Effector CD8-positive, alpha-beta T cell (primary cell): Measurements from ENCODE around the gene ARHGAP22.

Experiments
- DNase-seq: peaks from one replicate; lab custom pipeline; 2025; lab: John Stamatoyannopoulos, UW

ARHGAP22 gene

DNA sequence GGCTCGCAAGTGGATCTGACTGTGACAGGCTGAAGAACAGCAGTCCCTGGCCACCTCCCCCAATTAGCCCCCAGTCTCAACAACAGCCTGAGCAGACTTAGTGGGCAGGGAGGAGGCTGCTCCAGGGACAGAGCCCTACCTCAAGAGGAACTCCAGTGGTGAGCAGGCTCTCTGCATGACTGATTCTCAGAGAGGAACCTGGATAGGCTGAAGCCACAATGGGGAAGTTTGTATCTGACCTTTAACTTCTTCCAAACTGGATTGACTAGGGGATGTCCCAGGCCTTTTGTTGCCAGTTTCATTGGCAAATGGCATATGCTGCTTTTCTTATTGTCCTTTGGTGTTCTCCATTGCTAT, 93.0 kb downstream of the ARHGAP22 start:
- DNase-seq: no peak

GRCh38 chr10:48511066-48511874, 93.6 kb downstream of the ARHGAP22 start:
- DNase-seq: no peak

- no peak for DNase-seq
These were observed 94.7 kb downstream of the ARHGAP22 start for GRCh38 chr10:48509974-48510692.

GRCh38 chr10:48508791-48509772, 95.8 kb downstream of the ARHGAP22 start:
- DNase-seq: no peak

DNA sequence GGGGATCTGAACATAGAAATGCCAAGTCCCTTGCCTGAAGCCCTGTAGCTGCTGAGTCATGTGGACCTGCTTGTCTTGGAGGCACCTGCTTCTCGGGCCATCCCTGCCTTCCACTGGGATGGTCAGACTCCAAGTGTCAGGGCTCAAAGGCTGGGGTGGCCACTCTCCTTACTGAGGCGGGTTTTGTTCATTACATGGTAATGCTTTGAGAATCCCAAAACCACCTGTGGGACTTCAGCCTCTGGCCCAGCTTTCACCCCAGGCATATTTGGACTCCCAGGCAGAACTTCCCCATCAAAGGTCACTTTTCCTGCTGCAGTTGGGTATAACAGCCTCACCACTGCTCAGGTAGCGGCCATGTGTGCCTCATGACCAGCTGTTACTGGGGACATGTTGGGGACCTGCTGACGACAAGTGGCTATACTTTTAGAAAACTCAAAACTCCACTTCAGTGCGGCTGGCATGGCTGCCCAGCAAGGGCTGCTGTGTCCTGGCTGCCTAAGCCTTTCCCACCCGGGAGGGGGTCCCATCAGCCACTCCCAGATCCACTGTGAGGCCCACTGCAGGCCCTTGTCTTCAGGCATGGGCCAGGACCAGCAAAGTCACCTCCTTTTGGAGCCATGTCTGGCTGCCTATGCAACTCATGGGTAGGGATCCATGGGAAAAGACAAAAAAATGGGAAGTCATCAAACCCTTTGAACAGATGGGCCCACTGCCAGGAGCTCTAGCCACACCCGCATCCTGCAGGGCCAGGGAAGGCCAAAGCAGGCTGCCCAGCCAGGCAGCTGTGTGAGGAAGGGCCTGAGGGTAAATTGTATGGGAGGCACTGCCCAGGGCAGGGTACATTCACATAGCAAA, 96.7 kb downstream of the ARHGAP22 start:
- no peak for DNase-seq

DNA sequence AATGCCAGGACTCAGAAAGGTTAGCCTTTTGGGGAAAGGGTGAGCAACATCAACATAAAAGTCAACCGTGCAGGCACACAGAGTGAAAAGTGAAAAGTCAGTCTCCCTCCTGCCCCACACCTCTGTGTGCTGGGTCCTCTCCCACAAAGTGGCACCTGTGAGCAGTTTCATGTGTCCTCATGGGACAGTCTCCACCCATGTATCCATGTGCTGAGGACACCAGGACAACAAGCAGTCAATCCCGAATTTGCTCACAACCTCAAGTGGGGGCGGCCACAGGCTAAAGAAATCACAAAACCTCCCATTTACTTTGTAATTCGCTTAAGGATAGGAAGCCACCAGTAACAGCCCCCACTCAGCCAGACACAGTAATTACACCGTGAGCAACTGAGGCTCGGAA, 97.4 kb downstream of the ARHGAP22 start:
- DNase-seq: no peak

GRCh38 chr10:48506147-48506917, 98.5 kb downstream of the ARHGAP22 start:
- no peak for DNase-seq

- DNase-seq: no peak
These were observed 99.3 kb downstream of the ARHGAP22 start for GRCh38 chr10:48505394-48506112.

GRCh38 chr10:48504141-48504885, 100.6 kb downstream of the ARHGAP22 start:
- no peak for DNase-seq

GRCh38 chr10:48503293-48503911, 101.5 kb downstream of the ARHGAP22 start:
- DNase-seq: no peak

DNA sequence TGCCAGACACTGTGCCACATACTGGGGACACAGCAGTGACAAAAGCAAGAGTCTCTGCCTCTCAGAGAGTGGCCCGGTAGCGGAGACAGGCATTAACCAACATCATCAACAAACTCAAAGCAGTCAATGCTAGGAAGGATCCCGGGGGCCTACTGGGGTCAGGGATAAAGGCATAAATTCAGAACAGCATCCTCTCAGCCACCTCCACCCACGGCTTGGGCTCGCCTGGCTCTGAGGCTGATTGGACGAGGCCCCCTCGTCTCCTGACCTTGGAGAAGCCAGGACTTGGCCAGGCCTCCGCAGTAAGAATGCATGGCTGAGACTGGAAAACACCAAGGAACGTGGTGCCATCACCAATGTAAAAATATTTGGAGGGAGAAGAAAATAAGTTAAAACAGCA, 102.1 kb downstream of the ARHGAP22 start:
- DNase-seq: no peak

- no peak for DNase-seq
These were observed 102.8 kb downstream of the ARHGAP22 start for GRCh38 chr10:48501787-48502771.

DNA sequence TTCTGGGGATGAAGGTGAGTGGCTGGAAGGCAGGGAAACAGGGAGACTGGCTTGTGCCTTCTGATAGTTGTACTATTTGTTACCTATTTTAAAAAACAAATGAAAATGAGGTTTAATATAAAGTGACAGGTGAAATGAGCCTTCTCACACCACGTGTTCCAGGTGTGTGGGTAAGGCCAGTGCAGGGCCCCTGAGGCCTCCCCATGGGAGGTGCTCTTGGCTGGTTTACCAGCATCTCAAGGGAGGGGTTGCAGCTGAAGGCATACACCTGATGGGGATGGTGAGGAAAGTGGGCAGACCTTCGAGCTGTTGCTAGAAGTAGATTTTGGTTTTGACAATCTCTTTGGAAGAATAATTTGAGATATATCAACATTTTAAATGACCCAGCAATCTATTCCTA, 103.6 kb downstream of the ARHGAP22 start:
- no peak for DNase-seq

DNA sequence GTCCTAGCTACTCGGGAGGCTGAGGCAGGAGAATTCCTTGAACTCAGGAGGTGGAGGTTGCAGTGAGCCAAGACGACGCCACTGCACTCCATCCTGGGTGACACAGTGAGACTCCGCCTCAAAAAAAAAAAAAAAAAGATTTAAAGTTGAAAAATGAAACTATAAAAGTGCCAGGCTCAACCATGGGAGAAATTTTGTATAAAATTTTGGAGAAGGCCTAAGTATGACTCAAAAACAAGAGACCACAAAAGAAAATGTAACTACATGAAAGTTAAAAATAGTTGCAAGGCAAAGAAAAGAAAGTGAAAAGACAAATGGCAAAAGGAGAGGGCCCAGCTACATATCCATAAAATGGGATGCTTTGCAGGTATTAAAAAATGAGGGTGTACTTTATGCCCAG, 104.1 kb downstream of the ARHGAP22 start:
- DNase-seq: no peak

DNA sequence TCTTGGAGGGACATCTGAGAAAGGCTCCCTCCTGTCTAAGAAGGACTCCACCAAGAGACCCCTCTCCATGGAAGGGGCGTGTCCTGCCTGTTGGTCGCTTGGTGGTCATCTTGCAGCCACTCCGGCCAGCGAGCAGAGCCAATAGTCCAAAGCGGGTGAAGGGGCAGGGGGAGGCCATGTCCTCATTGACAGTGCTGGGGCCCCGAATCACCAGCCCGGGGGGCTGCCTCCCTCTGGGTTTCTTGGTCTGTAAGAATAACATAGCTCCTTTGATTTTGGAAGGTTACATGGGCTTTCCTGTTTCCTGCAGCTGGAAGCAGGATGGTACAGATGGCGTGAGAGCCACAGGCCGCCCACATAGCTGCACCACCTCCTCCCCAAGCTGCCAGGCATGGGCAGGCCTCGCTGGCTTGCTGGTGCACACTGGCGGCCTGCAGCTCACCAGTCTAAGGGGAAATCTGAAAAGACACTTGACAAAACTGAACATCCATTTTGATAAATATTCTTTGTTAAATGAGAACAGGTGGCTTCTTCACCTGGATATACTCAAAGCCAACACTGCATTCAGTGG, 105.8 kb downstream of the ARHGAP22 start:
- DNase-seq: no peak

- DNase-seq: no peak
These were observed 106.8 kb downstream of the ARHGAP22 start for GRCh38 chr10:48497780-48498770.
